HEK293T (cell line): ENCODE results near the gene SMC1B.
A peak's percentile ranks its signal among the peaks of the same experiment; 100 is the strongest.
"Not testable (repeated sequence)": the region's sequence is repeated elsewhere in the genome, so short reads cannot be mapped to it uniquely, and the experiment has no call there.

Experiments
- CTCF ChIA-PET: fragments of 350-600 bp; formaldehyde crosslinking; extraction: SDS; loops from one replicate; lab custom pipeline; 2021; ENCODE audit warnings: antibody characterized with exemption, inconsistent platforms; lab: Yijun Ruan, JAX
- POLR2A ChIA-PET: fragments of 350-600 bp; formaldehyde crosslinking; extraction: SDS; loops from one replicate; lab custom pipeline; 2020; ENCODE audit warnings: antibody characterized with exemption, inconsistent platforms; lab: Yijun Ruan, JAX
- DNase-seq: peaks from one replicate; pipeline ENCODE4 v3.0.0; 2012; ENCODE audit warnings: mixed read lengths; ENCODE audit errors: extremely low spot score
- ARNT ChIP-seq: fragments of 450-650 bp; IDR thresholded peaks from 2 replicates; pipeline ENCODE4 v1.6.1; 2017; ENCODE audit warnings: mild to moderate bottlenecking
- BHLHE40 ChIP-seq: fragments of 450-650 bp; IDR thresholded peaks from 2 replicates; pipeline ENCODE4 v1.6.1; 2016; ENCODE audit warnings: mild to moderate bottlenecking, moderate library complexity, borderline replicate concordance
- CTBP1 ChIP-seq: fragments of 450-650 bp; IDR thresholded peaks from 2 replicates; pipeline ENCODE4 v1.6.1; 2016; ENCODE audit warnings: borderline replicate concordance
- ELF4 ChIP-seq: fragments of 450-650 bp; IDR thresholded peaks from 2 replicates; pipeline ENCODE4 v1.6.1; 2017; ENCODE audit warnings: antibody characterized with exemption
- FOXA1 ChIP-seq: fragments of 450-650 bp; IDR thresholded peaks from 2 replicates; pipeline ENCODE4 v1.6.1; 2016; ENCODE audit warnings: mild to moderate bottlenecking
- FOXK2 ChIP-seq: fragments of 450-650 bp; IDR thresholded peaks from 2 replicates; pipeline ENCODE4 v1.6.1; 2016; ENCODE audit warnings: mild to moderate bottlenecking
- FOXM1 ChIP-seq: fragments of 450-650 bp; IDR thresholded peaks from 2 replicates; pipeline ENCODE4 v1.6.1; 2017; ENCODE audit warnings: mild to moderate bottlenecking, borderline replicate concordance
- HDGF ChIP-seq: fragments of 450-650 bp; IDR thresholded peaks from 2 replicates; pipeline ENCODE4 v1.6.1; 2017; ENCODE audit warnings: antibody characterized with exemption, borderline replicate concordance
- L3MBTL2 ChIP-seq: fragments of 450-650 bp; conservative IDR thresholded peaks from 2 replicates; pipeline ENCODE4 v1.6.1; 2016; ENCODE audit warnings: mild to moderate bottlenecking
- LEF1 ChIP-seq: fragments of 450-650 bp; IDR thresholded peaks from 2 replicates; pipeline ENCODE4 v1.6.1; 2017; ENCODE audit warnings: mild to moderate bottlenecking, borderline replicate concordance
- NFRKB ChIP-seq: fragments of 450-650 bp; IDR thresholded peaks from 2 replicates; pipeline ENCODE4 v1.6.1; 2016; ENCODE audit warnings: mild to moderate bottlenecking, moderate library complexity
- PKNOX1 ChIP-seq: fragments of 450-650 bp; IDR thresholded peaks from 2 replicates; pipeline ENCODE4 v1.6.1; 2016
- SP1 ChIP-seq: fragments of 450-650 bp; IDR thresholded peaks from 2 replicates; pipeline ENCODE4 v1.6.1; 2017
- SUZ12 ChIP-seq: fragments of 450-650 bp; IDR thresholded peaks from 2 replicates; pipeline ENCODE4 v1.6.1; 2016; ENCODE audit warnings: mild to moderate bottlenecking
- TARDBP ChIP-seq: fragments of 450-650 bp; IDR thresholded peaks from 2 replicates; pipeline ENCODE4 v1.6.1; 2016
- ZNF384 ChIP-seq: fragments of 450-650 bp; IDR thresholded peaks from 2 replicates; pipeline ENCODE4 v1.6.1; 2016

The SMC1B gene

DNA sequence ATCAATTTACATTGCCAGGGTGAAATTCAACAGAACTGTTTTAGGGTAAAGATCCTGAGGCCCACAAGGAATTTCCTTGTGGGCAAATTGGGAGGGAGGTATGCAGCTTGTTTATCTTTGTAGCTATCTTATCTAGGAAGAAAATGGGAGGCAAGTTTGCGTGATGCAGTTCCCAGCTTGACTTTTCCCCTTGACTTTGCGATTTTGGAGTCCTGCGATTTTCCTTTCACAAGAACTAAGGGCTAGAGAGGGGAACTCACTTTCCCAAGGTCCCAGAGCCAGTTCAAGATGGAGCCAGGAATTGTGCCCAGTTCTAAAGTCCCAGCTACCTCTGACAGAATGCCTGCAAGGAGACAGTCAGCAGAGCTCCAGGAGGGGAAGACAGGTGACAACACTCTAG lies 30.8 kb upstream of the SMC1B start:
- CTCF ChIA-PET = no interaction called here
- no peak for DNase-seq

DNA sequence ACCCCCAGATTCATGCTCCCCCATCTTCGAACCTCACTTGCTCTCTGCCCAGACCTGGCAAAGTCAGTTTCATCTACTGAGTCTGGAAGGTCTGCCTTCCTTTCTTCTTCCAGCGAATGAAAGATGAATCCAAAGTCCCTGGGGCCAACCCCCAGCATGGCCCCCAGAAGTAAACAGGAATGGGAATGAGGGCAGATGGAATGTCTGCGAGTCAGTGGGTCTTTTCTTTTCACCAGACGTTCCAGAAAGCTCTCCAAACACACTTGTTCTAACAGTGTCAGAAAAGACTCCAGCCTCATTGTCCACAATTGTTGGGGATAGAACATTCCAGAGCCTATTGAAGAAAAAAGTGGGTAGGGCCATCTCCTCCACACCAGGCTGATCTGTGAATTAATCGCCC lies 28.7 kb upstream of the SMC1B start:
- DNase-seq = no peak
- ChIA-PET POLR2A (no interaction called here), CTCF (interaction anchor here (0.8 to 2.0 kb wide), 3 partner anchors 19 to 112 kb away, joined by 3 to 11 read pairs (median 4); no protein-coding TSS in a partner anchor)
- no peak for TF ChIP-seq L3MBTL2
- no peak for TF ChIP-seq CTBP1
- TF ChIP-seq SP1 = no peak
- no peak for TF ChIP-seq HDGF
- TF ChIP-seq PKNOX1 = no peak
- no peak for TF ChIP-seq BHLHE40
- no peak for TF ChIP-seq SUZ12
- TF ChIP-seq FOXA1 = no peak
- no peak for TF ChIP-seq NFRKB
- TF ChIP-seq LEF1 = no peak
- no peak for TF ChIP-seq FOXK2
- TF ChIP-seq TARDBP = no peak
- TF ChIP-seq ZNF384 = no peak
- TF ChIP-seq ARNT = no peak
- TF ChIP-seq ELF4 = no peak
- TF ChIP-seq FOXM1 = no peak

More for the DNA sequence above, 30.8 kb upstream of the SMC1B start:
- TF ChIP-seq BHLHE40 (no peak), ARNT (no peak), TARDBP (no peak), ZNF384 (no peak), L3MBTL2 (no peak), CTBP1 (no peak), SP1 (no peak), HDGF (no peak), SUZ12 (no peak), ELF4 (no peak), FOXA1 (no peak), PKNOX1 (no peak), FOXK2 (no peak), FOXM1 (no peak), LEF1 (no peak), NFRKB (no peak)
- POLR2A ChIA-PET = interaction anchor here (0.6 kb wide), 1 partner anchor 10 kb away, joined by 3 read pairs; no protein-coding TSS in a partner anchor

- no peak for TF ChIP-seq NFRKB
- no peak for TF ChIP-seq TARDBP
- TF ChIP-seq L3MBTL2 = no peak
- TF ChIP-seq CTBP1 = no peak
- no peak for TF ChIP-seq SP1
- no peak for TF ChIP-seq ELF4
- DNase-seq = peak; percentile 61
- ChIA-PET POLR2A (interaction anchor here (0.7 kb wide), 1 partner anchor 9 kb away, joined by 3 read pairs; no protein-coding TSS in a partner anchor), CTCF (interaction anchor here (1.0 to 2.0 kb wide), 3 partner anchors 96 to 113 kb away, joined by 3 to 11 read pairs (median 3); no protein-coding TSS in a partner anchor)
Measured at GRCh38 chr22:45441138-45441537, 27.7 kb upstream of the SMC1B start.

DNA sequence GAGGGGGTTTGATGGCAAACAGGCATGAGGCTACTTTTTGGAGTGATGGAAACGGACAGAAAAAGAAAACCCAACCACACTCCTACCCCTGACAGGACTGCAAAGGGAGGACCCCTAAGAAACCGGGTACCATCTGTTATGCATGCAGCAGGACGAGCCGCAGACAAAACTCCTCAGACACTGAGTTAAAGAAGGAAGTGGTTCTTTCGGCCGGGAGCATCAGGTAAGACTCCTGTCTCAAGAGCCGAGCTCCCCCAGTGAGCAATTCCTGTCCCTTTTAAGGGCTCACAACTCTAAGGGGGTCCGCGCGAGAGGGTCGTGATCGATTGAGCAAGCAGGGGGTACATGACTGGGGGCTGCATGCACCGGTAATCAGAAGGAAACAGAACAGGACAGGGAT lies 27.3 kb upstream of the SMC1B start:
- POLR2A ChIA-PET, DNase-seq: not testable (repeated sequence)
- CTCF ChIA-PET = interaction anchor here (1.0 to 2.0 kb wide), 4 partner anchors 96 to 114 kb away, joined by 3 to 11 read pairs (median 3); no protein-coding TSS in a partner anchor

DNA sequence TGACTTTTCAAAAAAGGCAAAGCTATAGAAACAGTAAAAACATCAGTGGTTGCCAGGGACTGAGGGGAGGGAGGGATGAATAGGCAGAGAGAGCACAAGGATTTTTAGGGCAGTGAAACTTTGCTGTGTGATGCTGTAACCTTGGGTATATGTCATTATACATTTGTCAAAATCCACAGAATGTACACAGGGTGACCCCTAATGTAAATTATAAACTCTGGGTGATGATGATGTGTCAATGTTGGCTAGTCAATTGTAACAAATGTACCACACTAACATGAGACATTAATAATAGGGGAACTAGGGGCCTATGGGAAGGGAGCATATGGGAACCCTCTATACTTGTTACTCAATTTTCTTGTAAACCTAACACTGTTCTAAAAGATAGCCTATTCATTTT lies 24.9 kb upstream of the SMC1B start:
- TF ChIP-seq FOXM1 (no peak), ELF4 (no peak), ARNT (no peak), L3MBTL2 (no peak), FOXA1 (no peak), PKNOX1 (no peak), FOXK2 (no peak), ZNF384 (no peak)
- CTCF ChIA-PET = interaction anchor here (0.6 kb wide), 1 partner anchor 277 kb away, joined by 4 read pairs; no protein-coding TSS in a partner anchor
- POLR2A ChIA-PET = interaction anchor here (1.6 kb wide), 1 partner anchor 128 kb away, joined by 3 read pairs; the partner anchor contains the start of gene FAM118A
- no peak for DNase-seq

- not testable (repeated sequence) for DNase-seq
- POLR2A ChIA-PET = interaction anchor here (1.6 kb wide), 1 partner anchor 127 kb away, joined by 3 read pairs; the partner anchor contains the start of gene FAM118A
- CTCF ChIA-PET = interaction anchor here (1.1 kb wide), 1 partner anchor 78 kb away, joined by 3 read pairs; no protein-coding TSS in a partner anchor
Measured at GRCh38 chr22:45436871-45437517, 23.6 kb upstream of the SMC1B start.
